K562 (cell line): Measurements from ENCODE around the gene ATAD5. TPM values are rescaled to one million over a fixed set of nuclear protein-coding genes. Genes with fewer than 3 reads are reported as not detected.

Experiments
- ARID1B ChIP-seq: fragments of 450-650 bp; IDR thresholded peaks from 2 replicates; pipeline ENCODE4 v1.6.1; 2016; ENCODE audit warnings: antibody characterized with exemption, mild to moderate bottlenecking, inconsistent platforms
- CCNT2 ChIP-seq: IDR thresholded peaks from 2 replicates; pipeline ENCODE4 v1.6.1; 2011; ENCODE audit warnings: borderline replicate concordance, low read depth, mild to moderate bottlenecking, moderate library complexity, mixed read lengths, low read length; ENCODE audit not compliant: insufficient read length; ENCODE audit errors: extremely low read depth
- CREB5 ChIP-seq: fragments of 250-450 bp; sonication (Bioruptor Pico); IDR thresholded peaks from 2 replicates; pipeline ENCODE4 v1.5.0; 2020; ENCODE audit warnings: mild to moderate bottlenecking
- CTCF ChIP-seq, 3 experiments: IDR thresholded peaks in 2 of 3; conservative IDR thresholded peaks in 1 of 3; 2 replicates each; pipeline ENCODE4 v1.5.1; 2011 to 2012; ENCODE audit warnings: low read length in 3 of 3, mild to moderate bottlenecking in 3 of 3, control low read depth in 2 of 3, improper control_type of control experiment in 1 of 3, inconsistent platforms in 1 of 3, low read depth in 1 of 3, mixed read lengths in 1 of 3, moderate library complexity in 1 of 3; ENCODE audit not compliant: insufficient read depth in 2 of 3
- FOSL1 ChIP-seq: fragments of 200-800 bp; sonication (Bioruptor generic); conservative IDR thresholded peaks from 2 replicates; pipeline ENCODE4 v1.6.1; 2016; ENCODE audit warnings: missing genetic modification characterization, missing compliant biosample characterization
- HDAC2 ChIP-seq: fragments of 450-650 bp; IDR thresholded peaks from 2 replicates; pipeline ENCODE4 v1.6.1; 2016; ENCODE audit warnings: mild to moderate bottlenecking
- HNRNPLL ChIP-seq: fragments of 200-400 bp; formaldehyde crosslinking; IDR thresholded peaks from 2 replicates; pipeline ENCODE4 v1.6.1; 2017; ENCODE audit warnings: low read length, low read depth, mild to moderate bottlenecking; ENCODE audit not compliant: poor library complexity, severe bottlenecking
- IRF9 ChIP-seq: fragments of 450-650 bp; IDR thresholded peaks from 2 replicates; pipeline ENCODE4 v1.6.1; 2016; ENCODE audit warnings: missing biosample characterization, missing genetic modification characterization
- KDM1A ChIP-seq, 2 experiments: fragments of 450-650 bp; IDR thresholded peaks; 2 replicates each; pipeline ENCODE4 v1.6.1; 2016; ENCODE audit warnings: mild to moderate bottlenecking in 2 of 2
- KLF13 ChIP-seq: fragments of 450-650 bp; IDR thresholded peaks from 2 replicates; pipeline ENCODE4 v1.6.1; 2016; ENCODE audit warnings: missing genetic modification characterization, low read depth, mild to moderate bottlenecking, missing compliant biosample characterization, moderate library complexity, borderline replicate concordance
- MEF2A ChIP-seq: IDR thresholded peaks from 2 replicates; pipeline ENCODE4 v1.6.1; 2011; ENCODE audit warnings: low read depth, mild to moderate bottlenecking, low read length, moderate library complexity; ENCODE audit not compliant: control insufficient read depth
- MTF1 ChIP-seq: fragments of 250-450 bp; sonication (Bioruptor Pico); IDR thresholded peaks from 2 replicates; pipeline ENCODE4 v1.9.0; 2021; ENCODE audit warnings: moderate library complexity, mild to moderate bottlenecking, inconsistent platforms, borderline replicate concordance
- NCOR1 ChIP-seq: fragments of 450-650 bp; IDR thresholded peaks from 2 replicates; pipeline ENCODE4 v1.6.1; 2016; ENCODE audit warnings: mild to moderate bottlenecking, moderate library complexity
- NR2C1 ChIP-seq, 2 experiments: fragments of 450-650 bp; IDR thresholded peaks; 2 replicates each; pipeline ENCODE4 v1.6.1; 2017; ENCODE audit warnings: mild to moderate bottlenecking in 2 of 2, antibody characterized with exemption in 1 of 2, inconsistent platforms in 1 of 2, missing compliant biosample characterization in 1 of 2, missing genetic modification characterization in 1 of 2
- POLR2A ChIP-seq: fragments of 450-650 bp; conservative IDR thresholded peaks from 2 replicates; pipeline ENCODE4 v1.6.1; 2016
- RFX5 ChIP-seq: IDR thresholded peaks from 2 replicates; pipeline ENCODE4 v1.6.1; 2011; ENCODE audit warnings: low read depth, mild to moderate bottlenecking, improper control_type of control experiment, low read length
- SIRT6 ChIP-seq: IDR thresholded peaks from one replicate; pipeline ENCODE4 v1.6.1; 2012; ENCODE audit warnings: low read depth, mild to moderate bottlenecking, control low read depth, inconsistent platforms, low read length, moderate library complexity
- SMAD3 ChIP-seq: fragments of 450-650 bp; formaldehyde crosslinking; conservative IDR thresholded peaks from 2 replicates; pipeline ENCODE4 v1.4.0; 2020; ENCODE audit warnings: mild to moderate bottlenecking
- SP1 ChIP-seq: sonication (generic); formaldehyde crosslinking; IDR thresholded peaks from 2 replicates; pipeline ENCODE4 v1.8.1; 2022; ENCODE audit warnings: mild to moderate bottlenecking, missing genetic modification reagents
- YBX1 ChIP-seq: fragments of 450-650 bp; IDR thresholded peaks from 2 replicates; pipeline ENCODE4 v1.7.1; 2016; ENCODE audit warnings: mild to moderate bottlenecking
- ZNF146 ChIP-seq: IDR thresholded peaks from one replicate; pipeline ENCODE4 v1.6.1; 2018; ENCODE audit warnings: missing compliant biosample characterization; ENCODE audit not compliant: unreplicated experiment
- ZNF41 ChIP-seq: fragments of 250-450 bp; sonication (Bioruptor Pico); conservative IDR thresholded peaks from 2 replicates; pipeline ENCODE4 v1.4.0; 2020; ENCODE audit warnings: mild to moderate bottlenecking
- ZNF584 ChIP-seq: fragments of 200-800 bp; sonication (Bioruptor generic); IDR thresholded peaks from 2 replicates; pipeline ENCODE4 v1.6.1; 2016; ENCODE audit warnings: low read depth, mild to moderate bottlenecking, missing genetic modification characterization, missing compliant biosample characterization
- polyA plus RNA-seq, 8 experiments: library from polyadenylated mRNA; depleted of rRNA in 4 of 8; stranded (reverse) in 5 of 8; unstranded in 3 of 8; fragments of >200 nt; fragmentation: Nextera tagmentation in 2 of 8; fragmentation: Illumina TruSeq in 1 of 8; extraction: Ambion mirVana in 2 of 8; extraction: Trizol in 1 of 8; gene quantifications; 2 replicates each; pipeline versions ENCODE4 v1.2.1 to v1.2.3, GENCODE V29; 2011 to 2014; ENCODE audit warnings: inconsistent platforms in 1 of 8, missing spikeins in 1 of 8
- total RNA-seq, 7 experiments: library from RNA; depleted of rRNA in 6 of 7; stranded (reverse); fragments of >200 nt in 6 of 7; fragmentation: Illumina TruSeq in 2 of 7; extraction: Trizol in 2 of 7; gene quantifications; 2 replicates each; pipeline versions ENCODE4 v1.2.1 to v1.2.3, GENCODE V29; 2011 to 2021; ENCODE audit warnings: low replicate concordance in 1 of 7
- TF ChIP-seq, protein P1 (sequence below): sonication (generic); formaldehyde crosslinking; IDR thresholded peaks from 2 replicates; pipeline ENCODE4 v1.8.1; 2022; ENCODE audit warnings: missing genetic modification reagents

Gene ATAD5
- total and polyA plus RNA-seq, 9 of the 15 experiments (the other 6 are each of a cell fraction or from before 2014, with no cell fraction given), result 4.6 to 25.6 (median 19.5) TPM

DNA sequence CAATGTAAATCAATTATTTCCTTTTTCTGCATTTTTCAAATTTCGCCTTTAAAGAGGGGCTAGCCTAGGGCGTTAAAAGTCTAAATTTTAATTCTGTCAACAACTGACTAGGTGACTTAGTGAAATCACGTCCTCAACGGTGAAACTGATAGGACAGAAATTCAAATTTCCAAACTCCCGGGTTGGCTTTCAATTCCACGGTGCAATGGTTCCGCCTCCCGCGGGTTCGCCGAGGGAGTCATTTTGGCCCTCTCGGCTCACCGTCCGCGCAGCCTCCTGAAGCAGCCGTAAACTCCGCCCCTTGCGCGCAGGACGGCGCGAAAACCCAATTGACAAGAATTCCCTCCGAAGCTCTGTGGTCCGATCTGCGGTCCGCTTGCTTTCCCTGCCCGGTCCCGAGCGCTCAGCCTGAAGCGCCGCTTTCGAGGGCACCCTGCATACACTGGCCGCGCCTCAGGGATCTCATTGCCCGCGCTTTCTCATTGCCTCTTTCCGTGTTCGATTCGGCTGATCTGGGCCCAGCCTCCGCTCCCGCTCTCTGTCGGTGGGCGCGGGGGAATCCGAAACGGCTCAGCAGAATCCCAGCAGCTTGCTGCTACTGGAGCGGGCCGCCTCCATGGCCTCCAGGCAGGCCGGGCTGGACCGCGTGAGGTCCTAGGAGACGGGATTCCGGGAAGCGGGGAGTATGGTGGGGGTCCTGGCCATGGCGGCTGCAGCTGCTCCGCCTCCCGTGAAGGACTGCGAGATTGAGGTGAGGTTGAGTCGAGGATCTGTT, at the start of gene ATAD5 (continued):
- TF ChIP-seq CTCF (IDR thresholded peaks at IDR 0.05 in 2 of 3, conservative IDR thresholded peaks at IDR 0.05 in 1 of 3; ENCODE audit: insufficient read depth in 2 of 3, low read depth in 1 of 3, low read length in 3 of 3) (no peak), SIRT6 (no peak), ARID1B (no peak), YBX1 (no peak), IRF9 (no peak), SP1 (peak; percentile 38), HNRNPLL (peak; percentile 98), MTF1 (no peak), NR2C1 (IDR thresholded peaks at IDR 0.05) (no peak), NR2C1 (tag; IDR thresholded peaks at IDR 0.05) (no peak), FOSL1 (tag) (no peak), ZNF146 (CRISPR knock-in tag) (no peak), RFX5 (no peak), HDAC2 (peak; percentile 29; the same call in 1 of the 2 replicates), CCNT2 (peak; percentile 42), ZNF41 (CRISPR knock-in tag) (no peak), KDM1A (IDR thresholded peaks at IDR 0.05) (no peak), POLR2A (peak; percentile 91), NCOR1 (no peak), CREB5 (CRISPR knock-in tag) (no peak), SMAD3 (no peak), MEF2A (no peak), KLF13 (tag) (peak; percentile 57; the same call in 1 of the 2 replicates), ZNF584 (no peak)
- TF ChIP-seq, protein P1, sequence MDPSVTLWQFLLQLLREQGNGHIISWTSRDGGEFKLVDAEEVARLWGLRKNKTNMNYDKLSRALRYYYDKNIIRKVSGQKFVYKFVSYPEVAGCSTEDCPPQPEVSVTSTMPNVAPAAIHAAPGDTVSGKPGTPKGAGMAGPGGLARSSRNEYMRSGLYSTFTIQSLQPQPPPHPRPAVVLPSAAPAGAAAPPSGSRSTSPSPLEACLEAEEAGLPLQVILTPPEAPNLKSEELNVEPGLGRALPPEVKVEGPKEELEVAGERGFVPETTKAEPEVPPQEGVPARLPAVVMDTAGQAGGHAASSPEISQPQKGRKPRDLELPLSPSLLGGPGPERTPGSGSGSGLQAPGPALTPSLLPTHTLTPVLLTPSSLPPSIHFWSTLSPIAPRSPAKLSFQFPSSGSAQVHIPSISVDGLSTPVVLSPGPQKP (CRISPR knock-in tag), result no peak
